Central memory CD4-positive, alpha-beta T cell (primary cell): Measurements from ENCODE around the gene FILIP1L.

ENCODE experiments used
- DNase-seq: peaks from one replicate; pipeline ENCODE4 v3.0.0; 2022

The FILIP1L gene

GRCh38 chr3:100124201-100124761 is 10.0 kb upstream of the FILIP1L start:
- DNase-seq, result no peak

- DNase-seq, result no peak
These were observed 8.8 kb upstream of the FILIP1L start for GRCh38 chr3:100123112-100123511.

- no peak for DNase-seq
These were observed 8.0 kb upstream of the FILIP1L start for GRCh38 chr3:100122321-100122720.

GRCh38 chr3:100120693-100121092 is 6.4 kb upstream of the FILIP1L start:
- no peak for DNase-seq

GRCh38 chr3:100120012-100120411 is 5.7 kb upstream of the FILIP1L start:
- DNase-seq, result no peak

GRCh38 chr3:100117093-100117492 is 2.8 kb upstream of the FILIP1L start:
- no peak for DNase-seq

GRCh38 chr3:100113723-100114412 is 433 bp downstream of the FILIP1L start:
- no peak for DNase-seq

- DNase-seq, result no peak
These were observed 2.6 kb downstream of the FILIP1L start for GRCh38 chr3:100111728-100112127.

GRCh38 chr3:100110162-100110561 is 4.1 kb downstream of the FILIP1L start:
- no peak for DNase-seq

- DNase-seq, result no peak
These were observed 5.7 kb downstream of the FILIP1L start for GRCh38 chr3:100108464-100109079.

- no peak for DNase-seq
These were observed 7.0 kb downstream of the FILIP1L start for GRCh38 chr3:100107221-100107814.

GRCh38 chr3:100106531-100107141 is 7.7 kb downstream of the FILIP1L start:
- no peak for DNase-seq

- no peak for DNase-seq
These were observed 8.2 kb downstream of the FILIP1L start for GRCh38 chr3:100106094-100106493.

- no peak for DNase-seq
These were observed 8.8 kb downstream of the FILIP1L start for GRCh38 chr3:100105501-100105900.

- no peak for DNase-seq
These were observed 9.4 kb downstream of the FILIP1L start for GRCh38 chr3:100104817-100105413.

- DNase-seq, result no peak
These were observed 9.9 kb downstream of the FILIP1L start for GRCh38 chr3:100104442-100104798.

- DNase-seq, result no peak
These were observed 10.5 kb downstream of the FILIP1L start for GRCh38 chr3:100103558-100104441.

- no peak for DNase-seq
These were observed 11.5 kb downstream of the FILIP1L start for GRCh38 chr3:100102757-100103156.

GRCh38 chr3:100100425-100100824 is 13.9 kb downstream of the FILIP1L start:
- no peak for DNase-seq

GRCh38 chr3:100099621-100100020 is 14.7 kb downstream of the FILIP1L start:
- no peak for DNase-seq

GRCh38 chr3:100098784-100099070 is 15.6 kb downstream of the FILIP1L start:
- DNase-seq, result no peak
